Parathyroid adenoma (tissue), 2 donors: ENCODE results near the gene ITIH4.

Experiments
- H2AFZ ChIP-seq: fragments of 300-600 bp; sonication (generic); one replicate; pipeline ENCODE4 v1.7.0; 2017; ENCODE audit warnings: antibody characterized with exemption, mild to moderate bottlenecking
- H3K27ac ChIP-seq: fragments of 300-600 bp; sonication (generic); one replicate; pipeline ENCODE4 v1.7.0; 2017
- H3K27me3 ChIP-seq: fragments of 300-600 bp; sonication (generic); one replicate; pipeline ENCODE4 v1.7.0; 2017; ENCODE audit warnings: low read length; ENCODE audit not compliant: control insufficient read depth, insufficient read depth
- H3K36me3 ChIP-seq: fragments of 300-600 bp; sonication (generic); one replicate; pipeline ENCODE4 v1.7.0; 2017; ENCODE audit warnings: low read length; ENCODE audit not compliant: control insufficient read depth, insufficient read depth
- H3K4me1 ChIP-seq: fragments of 300-600 bp; sonication (generic); one replicate; pipeline ENCODE4 v1.7.0; 2017; ENCODE audit warnings: control low read depth
- H3K4me2 ChIP-seq: fragments of 300-600 bp; sonication (generic); one replicate; pipeline ENCODE4 v1.7.0; 2017; ENCODE audit warnings: low read length
- H3K4me3 ChIP-seq: fragments of 300-600 bp; sonication (generic); one replicate; pipeline ENCODE4 v1.7.0; 2017; ENCODE audit warnings: low read depth, low read length
- H3K79me2 ChIP-seq: fragments of 300-600 bp; sonication (generic); one replicate; pipeline ENCODE4 v1.7.0; 2017; ENCODE audit warnings: control low read depth
- H3K9ac ChIP-seq: fragments of 300-600 bp; sonication (generic); one replicate; pipeline ENCODE4 v1.7.0; 2017; ENCODE audit warnings: mild to moderate bottlenecking
- H3K9me3 ChIP-seq: fragments of 300-600 bp; sonication (generic); one replicate; pipeline ENCODE4 v1.7.0; 2017; ENCODE audit warnings: low read length; ENCODE audit not compliant: control insufficient read depth
- CTCF ChIP-seq: fragments of 300-600 bp; sonication (generic); IDR thresholded peaks from one replicate; pipeline ENCODE4 v1.7.0; 2017; ENCODE audit warnings: antibody characterized with exemption, mild to moderate bottlenecking
- donor health status: primary hyperparathyroidism.

The ITIH4 gene

GRCh38 chr3:52786330-52787215 lies 43.9 kb downstream of the ITIH4 start:
- no peaks in the 10 kb centered on the region for H3K9me3 ChIP-seq
- no peak overlapping the region for H3K27ac ChIP-seq
- H3K4me2 ChIP-seq, result no peak overlapping the region
- no peaks in the 10 kb centered on the region for H3K27me3 ChIP-seq
- H3K4me1 ChIP-seq, result no peaks in the 10 kb centered on the region
- no peaks in the 10 kb centered on the region for H3K79me2 ChIP-seq
- no peak overlapping the region for H2AFZ ChIP-seq
- H3K9ac ChIP-seq, result no peak overlapping the region
- TF ChIP-seq CTCF, result no peak
- H3K36me3 ChIP-seq, result no peaks in the 10 kb centered on the region
- H3K4me3 ChIP-seq, result no peak overlapping the region

- no peaks in the 10 kb centered on the region for H3K4me1 ChIP-seq
- H3K79me2 ChIP-seq, result no peaks in the 10 kb centered on the region
- no peaks in the 10 kb centered on the region for H3K36me3 ChIP-seq
- H3K27me3 ChIP-seq, result no peaks in the 10 kb centered on the region
- H3K4me3 ChIP-seq, result no peak overlapping the region
- H3K27ac ChIP-seq, result no peak overlapping the region
- no peak for TF ChIP-seq CTCF
- no peak overlapping the region for H3K4me2 ChIP-seq
- no peaks in the 10 kb centered on the region for H3K9me3 ChIP-seq
- H3K9ac ChIP-seq, result no peak overlapping the region
- H2AFZ ChIP-seq, result no peak overlapping the region
These were observed 45.4 kb downstream of the ITIH4 start for GRCh38 chr3:52784931-52785590.

- Histone ChIP-seq H2AFZ (no peak overlapping the region), H3K27me3 (no peaks in the 10 kb centered on the region), H3K9me3 (no peaks in the 10 kb centered on the region), H3K9ac (no peak overlapping the region), H3K4me1 (no peaks in the 10 kb centered on the region), H3K4me2 (no peak overlapping the region), H3K79me2 (no peaks in the 10 kb centered on the region), H3K27ac (no peak overlapping the region), H3K4me3 (no peak overlapping the region), H3K36me3 (no peaks in the 10 kb centered on the region)
- no peak for TF ChIP-seq CTCF
These were observed 46.4 kb downstream of the ITIH4 start for GRCh38 chr3:52784021-52784621.

- Histone ChIP-seq H3K27me3 (no peaks in the 10 kb centered on the region), H3K36me3 (no peaks in the 10 kb centered on the region), H2AFZ (no peak overlapping the region), H3K9me3 (no peaks in the 10 kb centered on the region), H3K9ac (no peak overlapping the region), H3K4me1 (no peaks in the 10 kb centered on the region), H3K4me2 (no peak overlapping the region), H3K4me3 (no peak overlapping the region), H3K79me2 (no peaks in the 10 kb centered on the region), H3K27ac (no peak overlapping the region)
- no peak for TF ChIP-seq CTCF
These were observed 47.3 kb downstream of the ITIH4 start for GRCh38 chr3:52783211-52783555.
